Prostate gland (tissue), 2 donors: Measurements from ENCODE around the gene OSMR.

Experiments used
- POLR2AphosphoS5 ChIP-seq: sonication (generic); formaldehyde crosslinking; IDR thresholded peaks from one replicate; pipeline ENCODE4 v1.6.1; 2017; ENCODE audit warnings: antibody characterized with exemption
- TF ChIP-seq, protein P1 (sequence below), 4 experiments: fragments of 200-600 bp in 2 of 4; fragments of 450-650 bp in 2 of 4; sonication (generic) in 2 of 4; IDR thresholded peaks; 1 replicate in 3 of 4; 2 replicates in 1 of 4; pipeline ENCODE4 v1.5.1; 2016 to 2019; ENCODE audit warnings: antibody characterized with exemption in 4 of 4, mild to moderate bottlenecking in 2 of 4, moderate library complexity in 2 of 4

DNA sequence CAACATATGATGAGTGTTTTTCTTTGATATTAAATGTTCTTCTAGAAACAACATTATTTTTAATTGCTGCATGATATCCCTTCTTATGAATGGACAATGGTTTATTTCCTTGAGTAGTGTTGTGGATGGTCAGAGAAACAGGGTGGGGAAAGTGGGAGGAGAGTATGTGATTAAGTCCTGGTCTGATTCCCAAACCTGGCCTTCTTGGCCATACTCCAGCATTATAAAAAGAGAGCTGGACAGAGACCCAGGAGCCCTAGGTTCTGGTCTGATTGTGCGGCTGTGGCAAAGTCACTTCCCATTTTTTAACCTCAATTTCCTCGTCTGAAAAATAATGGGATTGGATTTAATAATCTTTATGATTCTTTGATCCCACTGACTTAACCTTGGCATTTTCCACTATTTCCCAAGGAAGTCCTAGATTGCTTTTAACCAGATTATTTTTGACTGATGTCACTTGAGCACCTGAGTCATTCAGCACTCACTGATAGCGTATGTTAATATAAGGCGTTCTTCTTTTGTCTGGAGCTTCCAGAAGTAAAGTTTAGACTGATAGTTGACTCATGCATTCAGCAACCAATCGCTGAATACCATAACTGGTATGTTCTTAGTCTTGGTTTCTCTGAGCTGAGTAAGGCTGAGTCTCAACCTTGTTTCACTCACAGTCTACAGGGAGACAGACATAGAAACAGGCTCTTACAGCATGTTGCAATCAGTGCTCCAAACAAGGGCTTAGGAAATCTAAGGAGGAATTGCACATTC is 26.2 kb downstream of the OSMR start:
- TF ChIP-seq, protein P1, sequence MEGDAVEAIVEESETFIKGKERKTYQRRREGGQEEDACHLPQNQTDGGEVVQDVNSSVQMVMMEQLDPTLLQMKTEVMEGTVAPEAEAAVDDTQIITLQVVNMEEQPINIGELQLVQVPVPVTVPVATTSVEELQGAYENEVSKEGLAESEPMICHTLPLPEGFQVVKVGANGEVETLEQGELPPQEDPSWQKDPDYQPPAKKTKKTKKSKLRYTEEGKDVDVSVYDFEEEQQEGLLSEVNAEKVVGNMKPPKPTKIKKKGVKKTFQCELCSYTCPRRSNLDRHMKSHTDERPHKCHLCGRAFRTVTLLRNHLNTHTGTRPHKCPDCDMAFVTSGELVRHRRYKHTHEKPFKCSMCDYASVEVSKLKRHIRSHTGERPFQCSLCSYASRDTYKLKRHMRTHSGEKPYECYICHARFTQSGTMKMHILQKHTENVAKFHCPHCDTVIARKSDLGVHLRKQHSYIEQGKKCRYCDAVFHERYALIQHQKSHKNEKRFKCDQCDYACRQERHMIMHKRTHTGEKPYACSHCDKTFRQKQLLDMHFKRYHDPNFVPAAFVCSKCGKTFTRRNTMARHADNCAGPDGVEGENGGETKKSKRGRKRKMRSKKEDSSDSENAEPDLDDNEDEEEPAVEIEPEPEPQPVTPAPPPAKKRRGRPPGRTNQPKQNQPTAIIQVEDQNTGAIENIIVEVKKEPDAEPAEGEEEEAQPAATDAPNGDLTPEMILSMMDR (IDR thresholded peaks at IDR 0.05) = no peak
- TF ChIP-seq POLR2AphosphoS5 = no peak
